ENCODE measurements around the gene SCAF1. TPM values are rescaled to one million over a fixed set of nuclear protein-coding genes. Genes with fewer than 3 reads are reported as not detected.

SCAF1 gene
- polyA plus RNA-seq, 3 donors = 0.39 to 7.5 (median 0.68) TPM

DNA sequence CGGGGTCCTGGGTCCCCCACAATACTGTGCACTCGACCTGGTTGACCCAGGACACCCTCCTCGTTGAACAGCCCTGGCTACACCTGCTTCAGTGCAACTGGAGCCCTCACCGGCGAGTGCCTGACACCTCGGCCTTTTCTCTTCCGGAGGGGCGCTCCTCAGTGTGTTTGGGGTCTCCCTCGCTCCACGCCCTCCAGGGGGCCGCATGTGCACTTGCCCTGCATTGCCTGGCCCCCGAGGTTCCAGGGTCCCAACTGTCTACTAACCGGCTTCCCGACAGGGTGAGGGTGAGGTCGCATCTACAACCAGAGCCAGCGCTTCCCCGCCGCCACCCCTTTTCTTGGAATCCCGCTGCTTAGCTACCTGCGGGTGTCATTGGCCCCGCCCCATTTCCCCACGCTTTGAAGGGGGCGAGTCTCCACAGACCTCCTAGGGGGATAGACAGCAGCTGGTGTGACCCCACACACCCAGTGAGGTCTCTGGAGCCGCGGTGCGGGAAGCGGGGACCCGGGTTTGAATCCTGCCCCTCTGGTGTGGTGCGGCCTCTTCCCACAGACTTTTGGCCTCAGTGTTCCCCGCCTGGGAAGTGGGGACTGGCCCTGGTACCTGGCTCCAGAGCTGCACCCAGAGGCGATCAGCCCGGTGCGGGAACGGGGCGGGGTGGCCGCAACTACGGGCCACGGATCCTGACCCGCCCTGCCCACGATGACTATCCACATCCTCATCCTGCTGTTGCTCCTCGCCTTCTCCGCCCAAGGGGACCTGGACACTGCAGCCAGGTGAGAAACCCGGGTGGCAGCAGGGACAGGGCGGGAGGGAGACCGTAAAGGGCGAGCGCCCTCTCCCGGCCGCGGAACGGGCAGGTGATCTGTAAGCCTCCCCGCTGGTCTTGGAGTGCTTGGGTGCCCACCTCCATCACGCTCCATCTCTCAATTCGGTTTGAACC lies 47.4 kb downstream of the SCAF1 start, which contains the start of gene ADM5:
ADM5 (plus strand) TSS at position 462 of the 946 bp plus-strand sequence; CDS start at position 706, 244 bp downstream.
- Histone ChIP-seq H3K4me1 (ENCODE audit: control insufficient read depth in 1 of 2, insufficient read depth in 2 of 2, low read length in 2 of 2) (peaks cover 29 to 34% of the 10 kb centered on the region in 2 donors), H3K79me2 (ENCODE audit: insufficient read depth, low read length) (no peaks in the 10 kb centered on the region), H3K9ac (ENCODE audit: insufficient read depth, low read length, poor library complexity, severe bottlenecking) (no peak within 1 kb of the TSS), H3K4me2 (replicated peaks; ENCODE audit: extremely low read depth, low read length, poor library complexity, severe bottlenecking) (peak within 1 kb of the TSS; percentile 67), H3K9me3 (replicated peaks in 1 of 2; ENCODE audit: control insufficient read depth in 1 of 2, insufficient read depth in 1 of 2, low read length in 2 of 2) (peaks cover 0 to 11% of the 10 kb centered on the region in 2 donors), H3K27ac (ENCODE audit: low read depth in 1 of 2, low read length in 2 of 2) (no peak within 1 kb of the TSS), H4K20me1 (ENCODE audit: insufficient read depth, low read length) (peaks cover 5% of the 10 kb centered on the region), H3K27me3 (ENCODE audit: control insufficient read depth in 2 of 2, insufficient read depth in 2 of 2, low read length in 2 of 2) (peaks cover 17 to 42% of the 10 kb centered on the region in 2 donors), H3K4me3 (replicated peaks in 1 of 3; ENCODE audit: low read depth in 2 of 3, low read length in 3 of 3) (peak within 1 kb of the TSS in 1 of 3 experiments; percentile 63), H3K36me3 (replicated peaks in 1 of 2; ENCODE audit: control insufficient read depth in 1 of 2, insufficient read depth in 2 of 2, low read length in 2 of 2) (peaks cover 15 to 20% of the 10 kb centered on the region in 2 donors), H2AFZ (ENCODE audit: insufficient read depth, low read depth, low read length, poor library complexity, severe bottlenecking) (peak within 1 kb of the TSS; percentile 65)
- peaks cover 43 to 47% of the 10 kb centered on the region in 2 donors for H3K36me3 Mint-ChIP-seq
- peak within 1 kb of the TSS; percentile 72 to 93 for H3K4me3 Mint-ChIP-seq
- TF ChIP-seq, protein P1, sequence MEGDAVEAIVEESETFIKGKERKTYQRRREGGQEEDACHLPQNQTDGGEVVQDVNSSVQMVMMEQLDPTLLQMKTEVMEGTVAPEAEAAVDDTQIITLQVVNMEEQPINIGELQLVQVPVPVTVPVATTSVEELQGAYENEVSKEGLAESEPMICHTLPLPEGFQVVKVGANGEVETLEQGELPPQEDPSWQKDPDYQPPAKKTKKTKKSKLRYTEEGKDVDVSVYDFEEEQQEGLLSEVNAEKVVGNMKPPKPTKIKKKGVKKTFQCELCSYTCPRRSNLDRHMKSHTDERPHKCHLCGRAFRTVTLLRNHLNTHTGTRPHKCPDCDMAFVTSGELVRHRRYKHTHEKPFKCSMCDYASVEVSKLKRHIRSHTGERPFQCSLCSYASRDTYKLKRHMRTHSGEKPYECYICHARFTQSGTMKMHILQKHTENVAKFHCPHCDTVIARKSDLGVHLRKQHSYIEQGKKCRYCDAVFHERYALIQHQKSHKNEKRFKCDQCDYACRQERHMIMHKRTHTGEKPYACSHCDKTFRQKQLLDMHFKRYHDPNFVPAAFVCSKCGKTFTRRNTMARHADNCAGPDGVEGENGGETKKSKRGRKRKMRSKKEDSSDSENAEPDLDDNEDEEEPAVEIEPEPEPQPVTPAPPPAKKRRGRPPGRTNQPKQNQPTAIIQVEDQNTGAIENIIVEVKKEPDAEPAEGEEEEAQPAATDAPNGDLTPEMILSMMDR (IDR thresholded peaks at IDR 0.05) = peak; percentile 70
- DNase-seq = no peak
- H3K27me3 Mint-ChIP-seq (ENCODE audit: low read depth in 3 of 3) = peaks cover 51 to 52% (median 52%) of the 10 kb centered on the region in 3 donors
- peak within 1 kb of the TSS in 1 of 7 donors; percentile 22 for H3K27ac Mint-ChIP-seq
- intact Hi-C loops (cut with micrococcal nuclease) = no loop called here
- peaks cover 0 to 16% (median 8%) of the 10 kb centered on the region in 7 donors for H3K9me3 Mint-ChIP-seq
- 49% methylated on average over 41 of the region's 54 CpGs for WGBS (ENCODE audit: insufficient coverage)
- H3K4me1 Mint-ChIP-seq = peaks cover 37% of the 10 kb centered on the region

DNA sequence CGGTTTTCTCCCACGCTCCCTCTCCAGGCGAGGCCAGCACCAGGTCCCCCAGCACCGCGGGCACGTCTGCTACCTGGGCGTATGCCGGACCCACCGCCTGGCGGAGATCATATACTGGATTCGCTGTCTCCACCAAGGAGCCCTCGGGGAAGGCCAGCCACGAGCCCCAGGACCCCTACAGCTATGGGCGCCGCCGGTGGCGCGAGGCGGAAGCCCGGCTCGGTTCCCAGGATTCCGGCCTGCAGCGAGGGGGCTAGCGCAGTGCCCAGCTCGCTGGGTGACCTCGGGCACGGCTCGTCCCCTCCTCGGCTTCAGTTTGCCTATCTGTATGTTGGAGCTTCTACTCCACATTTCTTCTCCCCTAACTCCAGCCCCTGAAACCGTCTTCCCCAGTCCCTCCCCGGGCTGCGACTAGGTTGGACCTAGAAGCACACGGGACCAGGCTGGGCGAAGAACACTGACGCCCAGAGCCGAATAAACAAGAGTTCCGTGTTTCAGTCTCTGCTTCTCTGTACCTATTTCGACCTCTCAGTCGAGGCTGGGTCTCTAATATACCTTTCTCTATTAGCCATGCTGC lies 48.2 kb downstream of the SCAF1 start:
- H3K4me3 Mint-ChIP-seq = peak overlapping the region; percentile 72 to 93
- peaks cover 29 to 34% of the 10 kb centered on the region in 2 donors for H3K4me1 ChIP-seq (ENCODE audit: control insufficient read depth in 1 of 2, insufficient read depth in 2 of 2, low read length in 2 of 2)
- peaks cover 11 to 13% of the 10 kb centered on the region in 2 donors for H3K36me3 ChIP-seq (replicated peaks in 1 of 2; ENCODE audit: control insufficient read depth in 1 of 2, insufficient read depth in 2 of 2, low read length in 2 of 2)
- intact Hi-C loops (cut with micrococcal nuclease) = no loop called here
- peaks cover 17 to 42% of the 10 kb centered on the region in 2 donors for H3K27me3 ChIP-seq (ENCODE audit: control insufficient read depth in 2 of 2, insufficient read depth in 2 of 2, low read length in 2 of 2)
- no peaks in the 10 kb centered on the region for H3K79me2 ChIP-seq (ENCODE audit: insufficient read depth, low read length)
- H3K4me2 ChIP-seq (replicated peaks; ENCODE audit: extremely low read depth, low read length, poor library complexity, severe bottlenecking) = peak overlapping the region; percentile 67
- H3K27ac Mint-ChIP-seq = peak overlapping the region in 2 of 7 donors; percentile 22 to 51
- H2AFZ ChIP-seq (ENCODE audit: insufficient read depth, low read depth, low read length, poor library complexity, severe bottlenecking) = peak overlapping the region; percentile 65
- peaks cover 37% of the 10 kb centered on the region for H3K4me1 Mint-ChIP-seq
- 12% methylated on average over 39 of the region's 39 CpGs for WGBS (ENCODE audit: insufficient coverage)
- peaks cover 0 to 11% of the 10 kb centered on the region in 2 donors for H3K9me3 ChIP-seq (replicated peaks in 1 of 2; ENCODE audit: control insufficient read depth in 1 of 2, insufficient read depth in 1 of 2, low read length in 2 of 2)
- TF ChIP-seq, protein P1 (IDR thresholded peaks at IDR 0.05) = peak; percentile 54
- DNase-seq = no peak
- H3K9ac ChIP-seq (ENCODE audit: insufficient read depth, low read length, poor library complexity, severe bottlenecking) = no peak overlapping the region
- peak overlapping the region in 1 of 3 experiments; percentile 63 for H3K4me3 ChIP-seq (replicated peaks in 1 of 3; ENCODE audit: low read depth in 2 of 3, low read length in 3 of 3)
- H4K20me1 ChIP-seq (ENCODE audit: insufficient read depth, low read length) = peaks cover 5% of the 10 kb centered on the region
- peaks cover 41% of the 10 kb centered on the region in 2 donors for H3K36me3 Mint-ChIP-seq
- H3K9me3 Mint-ChIP-seq = peaks cover 0 to 19% (median 8%) of the 10 kb centered on the region in 7 donors
- H3K27me3 Mint-ChIP-seq (ENCODE audit: low read depth in 3 of 3) = peaks cover 52 to 53% (median 53%) of the 10 kb centered on the region in 3 donors
- H3K27ac ChIP-seq (ENCODE audit: low read depth in 1 of 2, low read length in 2 of 2) = no peak overlapping the region

Data from CD14-positive monocyte (primary cell).